IMR-90 (cell line): ENCODE data around the gene ZNF469. TPM values are rescaled to one million over a fixed set of nuclear protein-coding genes. Genes with fewer than 3 reads are reported as not detected.

Experiments
- ATAC-seq: fragments of 200-7000 bp; cut with Tn5 transposase; 2 replicates; pipeline ENCODE4 v1.9.1; 2020; ENCODE audit warnings: low read depth, mild to moderate bottlenecking, moderate library complexity
- BruUV-seq: library from RNA; stranded (reverse); fragments of 400-500 nt; replicated peaks from 2 replicates; lab custom pipeline; 2021; lab: Mats Ljungman, UMichigan
- CTCF ChIA-PET: fragments of 300-600 bp; formaldehyde crosslinking; extraction: SDS; loops from one replicate; lab custom pipeline; 2021; ENCODE audit warnings: antibody characterized with exemption; lab: Yijun Ruan, JAX
- POLR2A ChIA-PET: fragments of 300-600 bp; sonication (Branson Sonifier 250); formaldehyde crosslinking; loops from one replicate; lab custom pipeline; 2022; ENCODE audit warnings: antibody characterized with exemption; ENCODE audit not compliant: unreplicated experiment; lab: Charles Lee
- DNase-seq: peaks from one replicate; pipeline ENCODE4 v3.0.0; 2013
- H2AFZ ChIP-seq: replicated peaks from 2 replicates; pipeline ENCODE3; 2013; ENCODE audit warnings: low read length, mild to moderate bottlenecking; ENCODE audit not compliant: poor library complexity
- H2AK5ac ChIP-seq: 2 replicates; pipeline ENCODE4 v1.6.1; 2013; ENCODE audit warnings: low read depth, low read length, inconsistent platforms
- H2AK9ac ChIP-seq: replicated peaks from 2 replicates; pipeline ENCODE3; 2013; ENCODE audit warnings: mild to moderate bottlenecking, low read depth, low read length, moderate library complexity; ENCODE audit not compliant: poor library complexity
- H2BK120ac ChIP-seq: 2 replicates; pipeline ENCODE4 v1.6.1; 2013; ENCODE audit warnings: low read depth, low read length, inconsistent platforms
- H2BK15ac ChIP-seq: 3 replicates; pipeline ENCODE4 v1.6.1; 2013; ENCODE audit warnings: low read depth, low read length, inconsistent platforms
- H2BK20ac ChIP-seq: 2 replicates; pipeline ENCODE4 v1.6.1; 2013; ENCODE audit warnings: low read depth, mild to moderate bottlenecking, inconsistent platforms, low read length, moderate library complexity
- H2BK5ac ChIP-seq: 2 replicates; pipeline ENCODE4 v1.6.1; 2013; ENCODE audit warnings: mild to moderate bottlenecking, low read depth, low read length, inconsistent platforms; ENCODE audit not compliant: poor library complexity, severe bottlenecking
- H3K14ac ChIP-seq: replicated peaks from 2 replicates; pipeline ENCODE4 v1.6.1; 2013; ENCODE audit warnings: low read depth, low read length, inconsistent platforms
- H3K18ac ChIP-seq: 2 replicates; pipeline ENCODE4 v1.6.1; 2013; ENCODE audit warnings: low read depth, low read length, control low read depth
- H3K23ac ChIP-seq: 2 replicates; pipeline ENCODE4 v1.6.1; 2013; ENCODE audit warnings: low read depth, low read length, inconsistent platforms
- H3K27ac ChIP-seq: 2 replicates; pipeline ENCODE4 v1.5.1; 2013; ENCODE audit warnings: mild to moderate bottlenecking, control low read depth, low read length; ENCODE audit not compliant: insufficient read depth
- H3K27me3 ChIP-seq: 2 replicates; pipeline ENCODE4 v1.6.1; 2013; ENCODE audit warnings: low read length; ENCODE audit not compliant: control insufficient read depth, insufficient read depth
- H3K36me3 ChIP-seq: 2 replicates; pipeline ENCODE4 v1.6.1; 2013; ENCODE audit warnings: low read length, mixed read lengths; ENCODE audit not compliant: control insufficient read depth, insufficient read depth
- H3K4ac ChIP-seq: 2 replicates; pipeline ENCODE4 v1.6.1; 2013; ENCODE audit warnings: low read depth, low read length, inconsistent platforms
- H3K4me1 ChIP-seq: 2 replicates; pipeline ENCODE4 v1.6.1; 2013; ENCODE audit warnings: low read length, mixed read lengths; ENCODE audit not compliant: control insufficient read depth, insufficient read depth
- H3K4me2 ChIP-seq: 2 replicates; pipeline ENCODE4 v1.6.1; 2013; ENCODE audit warnings: low read depth, mild to moderate bottlenecking, control low read depth, low read length, moderate library complexity
- H3K4me3 ChIP-seq: 2 replicates; pipeline ENCODE4 v1.5.1; 2013; ENCODE audit warnings: low read depth, mild to moderate bottlenecking, control low read depth, low read length, moderate library complexity; ENCODE audit not compliant: insufficient read depth
- H3K56ac ChIP-seq: 2 replicates; pipeline ENCODE4 v1.6.1; 2013; ENCODE audit warnings: low read length, inconsistent platforms; ENCODE audit not compliant: insufficient read depth; ENCODE audit errors: extremely low read depth
- H3K79me1 ChIP-seq, 2 experiments: 2 replicates each; pipeline ENCODE4 v1.6.1; 2013; ENCODE audit warnings: low read length in 2 of 2, inconsistent platforms in 1 of 2, low read depth in 1 of 2
- H3K9ac ChIP-seq: 2 replicates; pipeline ENCODE4 v1.6.1; 2013; ENCODE audit warnings: low read depth, low read length, control low read depth
- H3K9me1 ChIP-seq: 2 replicates; pipeline ENCODE4 v1.6.1; 2013; ENCODE audit warnings: low read length, inconsistent platforms; ENCODE audit not compliant: insufficient read depth
- H3K9me3 ChIP-seq: 2 replicates; pipeline ENCODE4 v1.6.1; 2013; ENCODE audit warnings: low read length; ENCODE audit not compliant: control insufficient read depth, insufficient read depth
- H4K20me1 ChIP-seq: 2 replicates; pipeline ENCODE4 v1.6.1; 2013; ENCODE audit warnings: low read length, inconsistent platforms; ENCODE audit not compliant: insufficient read depth
- H4K5ac ChIP-seq: 2 replicates; pipeline ENCODE4 v1.6.1; 2013; ENCODE audit warnings: mild to moderate bottlenecking, low read depth, low read length, control low read depth
- H4K8ac ChIP-seq, 2 experiments: 2 replicates each; pipeline ENCODE4 v1.6.1; 2013; ENCODE audit warnings: low read depth in 2 of 2, low read length in 2 of 2, control low read depth in 1 of 2, inconsistent platforms in 1 of 2
- H4K91ac ChIP-seq: 2 replicates; pipeline ENCODE4 v1.6.1; 2013; ENCODE audit warnings: low read depth, low read length, inconsistent platforms; ENCODE audit not compliant: insufficient read depth
- CEBPB ChIP-seq: IDR thresholded peaks from 2 replicates; pipeline ENCODE4 v1.6.1; 2012; ENCODE audit warnings: low read depth, low read length, improper control_type of control experiment
- CHD1 ChIP-seq: IDR thresholded peaks from 2 replicates; pipeline ENCODE4 v1.6.1; 2012; ENCODE audit warnings: low read depth, low read length, improper control_type of control experiment
- ELK1 ChIP-seq: fragments of 150-350 bp; IDR thresholded peaks from 2 replicates; pipeline ENCODE4 v1.6.1; 2016; ENCODE audit warnings: low read depth, mild to moderate bottlenecking, low read length, moderate library complexity, borderline replicate concordance
- MAZ ChIP-seq: IDR thresholded peaks from 2 replicates; pipeline ENCODE4 v1.6.1; 2012; ENCODE audit warnings: low read depth, mild to moderate bottlenecking, low read length, improper control_type of control experiment, moderate library complexity, borderline replicate concordance
- MXI1 ChIP-seq: IDR thresholded peaks from 2 replicates; pipeline ENCODE4 v1.6.1; 2012; ENCODE audit warnings: low read depth, mild to moderate bottlenecking, low read length, moderate library complexity, borderline replicate concordance
- NFE2L2 ChIP-seq: fragments of 150-350 bp; IDR thresholded peaks from 2 replicates; pipeline ENCODE4 v1.6.1; 2016; ENCODE audit warnings: low read depth, mild to moderate bottlenecking, low read length
- RAD21 ChIP-seq: IDR thresholded peaks from 2 replicates; pipeline ENCODE4 v1.6.1; 2012; ENCODE audit warnings: low read length, improper control_type of control experiment
- RCOR1 ChIP-seq: IDR thresholded peaks from 2 replicates; pipeline ENCODE4 v1.6.1; 2012; ENCODE audit warnings: mild to moderate bottlenecking, low read length, improper control_type of control experiment; ENCODE audit not compliant: insufficient replicate concordance
- RFX5 ChIP-seq: IDR thresholded peaks from 2 replicates; pipeline ENCODE4 v1.8.0; 2012; ENCODE audit warnings: low read depth, mild to moderate bottlenecking, low read length, moderate library complexity
- USF2 ChIP-seq: fragments of 150-350 bp; IDR thresholded peaks from 2 replicates; pipeline ENCODE4 v1.6.1; 2017; ENCODE audit warnings: mild to moderate bottlenecking, antibody characterized with exemption, low read length, low read depth
- WGBS, 2 experiments: methylation state at CpG; one replicate each; pipeline versions ENCODE4 v1.1.5 to v1.1.7; 2013; ENCODE audit warnings: missing lambda C conversion rate in 2 of 2; ENCODE audit not compliant: insufficient read length in 1 of 2; ENCODE audit errors: extremely low coverage in 2 of 2; 5-methylcytosine and 5-hydroxymethylcytosine counted together
- dilution Hi-C: fragments of 300-500 bp; cut with HindIII; formaldehyde crosslinking; loops from one replicate; pipeline ENCODE4 v1.14.3; 2018; ENCODE audit warnings: low sequenced_read_pairs; ENCODE audit not compliant: unreplicated experiment
- in situ Hi-C: fragments of 300-500 bp; cut with MboI; formaldehyde crosslinking; loops from 3 replicates; pipeline ENCODE4 v1.14.3; 2019; ENCODE audit warnings: low sequenced_read_pairs, inconsistent platforms, mixed read lengths
- intact Hi-C: fragments of 100-400 bp; cut with micrococcal nuclease; formaldehyde crosslinking; loops from 2 replicates; pipeline ENCODE4 v1.10.0; 2022
- polyA plus RNA-seq, 3 experiments: library from polyadenylated mRNA; depleted of rRNA; stranded (reverse); fragments of >200 nt; gene quantifications; 2 replicates each; pipeline ENCODE4 v1.2.3, GENCODE V29; 2012; ENCODE audit warnings: low replicate concordance in 1 of 3
- total RNA-seq: library from RNA; depleted of rRNA; stranded (reverse); fragments of >200 nt; gene quantifications from 2 replicates; pipeline ENCODE4 v1.2.3, GENCODE V29; 2012
- TF ChIP-seq, protein P1 (sequence below): conservative IDR thresholded peaks from 2 replicates; pipeline ENCODE4 v1.5.1; 2012; ENCODE audit warnings: mild to moderate bottlenecking, low read depth, low read length, improper control_type of control experiment

The ZNF469 gene
- total and polyA plus RNA-seq, 2 of the 4 experiments (the other 2 are of a cell fraction): 1.1 to 13.3 TPM

DNA sequence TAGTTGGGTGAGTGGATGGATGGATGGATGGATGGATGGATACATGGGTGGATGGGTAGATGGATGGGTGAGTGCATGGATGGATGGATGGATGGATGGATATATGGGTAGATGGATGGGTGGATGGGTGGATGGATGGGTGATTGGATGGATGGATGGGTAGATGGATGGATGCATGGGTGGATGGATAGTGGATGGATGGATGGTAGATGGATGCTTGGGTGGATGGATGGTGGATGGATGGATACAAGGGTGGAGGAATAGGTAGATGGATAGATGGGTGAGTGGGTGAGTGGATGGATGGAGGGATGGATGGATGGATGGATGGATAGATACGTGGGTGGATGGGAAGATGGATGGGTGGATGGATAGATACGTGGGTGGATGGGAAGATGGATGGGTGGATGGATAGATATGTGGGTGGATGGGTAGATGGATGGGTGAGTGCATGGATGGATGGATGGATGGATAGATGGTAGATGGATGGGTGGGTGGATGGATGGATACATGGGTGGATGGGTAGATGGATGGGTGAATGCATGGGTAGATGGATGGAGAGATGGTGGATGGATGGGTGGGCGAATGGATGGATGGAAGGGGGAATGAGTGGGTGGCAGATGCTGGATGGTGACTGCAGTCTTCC, 19.0 kb downstream of the ZNF469 start:
- H3K36me3 ChIP-seq: peaks cover 60% of the 10 kb centered on the region
- in situ Hi-C loops: no loop called here
- WGBS, 2 experiments: 70 to 93% methylated on average over 2 to 3 of the region's 3 CpGs
- H3K9me3 ChIP-seq: no peaks in the 10 kb centered on the region
- no peak overlapping the region for H2BK120ac ChIP-seq
- H3K27me3 ChIP-seq: no peaks in the 10 kb centered on the region
- H3K9ac ChIP-seq: no peak overlapping the region
- CTCF ChIA-PET: no interaction called here
- H2BK5ac ChIP-seq: peak overlapping the region; percentile 7
- 0 out of 2 replicates have a peak overlapping the region, but pooled peaks have one; percentile 33 for H3K14ac ChIP-seq
- no peak overlapping the region for H3K23ac ChIP-seq
- H3K27ac ChIP-seq: no peak overlapping the region
- H3K4ac ChIP-seq: no peak overlapping the region
- BruUV-seq: no TSS peak
- no peak overlapping the region for H4K8ac ChIP-seq
- no peak overlapping the region for H3K56ac ChIP-seq
- DNase-seq: no peak
- H4K5ac ChIP-seq: no peak overlapping the region
- H3K4me2 ChIP-seq: no peak overlapping the region
- intact Hi-C loops: no loop called here
- TF ChIP-seq MXI1 (no peak), CHD1 (no peak), USF2 (no peak), RAD21 (no peak), RCOR1 (no peak), ELK1 (no peak), MAZ (no peak), CEBPB (no peak), RFX5 (no peak), NFE2L2 (no peak)
- TF ChIP-seq, protein P1, sequence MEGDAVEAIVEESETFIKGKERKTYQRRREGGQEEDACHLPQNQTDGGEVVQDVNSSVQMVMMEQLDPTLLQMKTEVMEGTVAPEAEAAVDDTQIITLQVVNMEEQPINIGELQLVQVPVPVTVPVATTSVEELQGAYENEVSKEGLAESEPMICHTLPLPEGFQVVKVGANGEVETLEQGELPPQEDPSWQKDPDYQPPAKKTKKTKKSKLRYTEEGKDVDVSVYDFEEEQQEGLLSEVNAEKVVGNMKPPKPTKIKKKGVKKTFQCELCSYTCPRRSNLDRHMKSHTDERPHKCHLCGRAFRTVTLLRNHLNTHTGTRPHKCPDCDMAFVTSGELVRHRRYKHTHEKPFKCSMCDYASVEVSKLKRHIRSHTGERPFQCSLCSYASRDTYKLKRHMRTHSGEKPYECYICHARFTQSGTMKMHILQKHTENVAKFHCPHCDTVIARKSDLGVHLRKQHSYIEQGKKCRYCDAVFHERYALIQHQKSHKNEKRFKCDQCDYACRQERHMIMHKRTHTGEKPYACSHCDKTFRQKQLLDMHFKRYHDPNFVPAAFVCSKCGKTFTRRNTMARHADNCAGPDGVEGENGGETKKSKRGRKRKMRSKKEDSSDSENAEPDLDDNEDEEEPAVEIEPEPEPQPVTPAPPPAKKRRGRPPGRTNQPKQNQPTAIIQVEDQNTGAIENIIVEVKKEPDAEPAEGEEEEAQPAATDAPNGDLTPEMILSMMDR: no peak
- dilution Hi-C loops: no loop called here
- H4K20me1 ChIP-seq: peaks cover 100% of the 10 kb centered on the region
- peaks cover 35 to 95% of the 10 kb centered on the region in 2 experiments for H3K79me1 ChIP-seq
- no peak overlapping the region for H3K18ac ChIP-seq
- POLR2A ChIA-PET: no interaction called here
- no peak overlapping the region for H2AFZ ChIP-seq
- ATAC-seq: no peak
- H2AK9ac ChIP-seq: no peak overlapping the region
- H4K91ac ChIP-seq: no peak overlapping the region
- H3K4me3 ChIP-seq: no peak overlapping the region
- H2AK5ac ChIP-seq: no peak overlapping the region
- H2BK20ac ChIP-seq: no peak overlapping the region
- peaks cover 52% of the 10 kb centered on the region for H3K9me1 ChIP-seq
- no peak overlapping the region for H2BK15ac ChIP-seq
- peaks cover 13% of the 10 kb centered on the region; the same call in 1 of the 2 replicates for H3K4me1 ChIP-seq
